ENCODE results near the gene ISCA2. TPM values are rescaled to one million over a fixed set of nuclear protein-coding genes. Genes with fewer than 3 reads are reported as not detected.

Gene ISCA2
- total RNA-seq, 2 donors from 2014 or later, result 40.5 to 58.1 TPM

DNA sequence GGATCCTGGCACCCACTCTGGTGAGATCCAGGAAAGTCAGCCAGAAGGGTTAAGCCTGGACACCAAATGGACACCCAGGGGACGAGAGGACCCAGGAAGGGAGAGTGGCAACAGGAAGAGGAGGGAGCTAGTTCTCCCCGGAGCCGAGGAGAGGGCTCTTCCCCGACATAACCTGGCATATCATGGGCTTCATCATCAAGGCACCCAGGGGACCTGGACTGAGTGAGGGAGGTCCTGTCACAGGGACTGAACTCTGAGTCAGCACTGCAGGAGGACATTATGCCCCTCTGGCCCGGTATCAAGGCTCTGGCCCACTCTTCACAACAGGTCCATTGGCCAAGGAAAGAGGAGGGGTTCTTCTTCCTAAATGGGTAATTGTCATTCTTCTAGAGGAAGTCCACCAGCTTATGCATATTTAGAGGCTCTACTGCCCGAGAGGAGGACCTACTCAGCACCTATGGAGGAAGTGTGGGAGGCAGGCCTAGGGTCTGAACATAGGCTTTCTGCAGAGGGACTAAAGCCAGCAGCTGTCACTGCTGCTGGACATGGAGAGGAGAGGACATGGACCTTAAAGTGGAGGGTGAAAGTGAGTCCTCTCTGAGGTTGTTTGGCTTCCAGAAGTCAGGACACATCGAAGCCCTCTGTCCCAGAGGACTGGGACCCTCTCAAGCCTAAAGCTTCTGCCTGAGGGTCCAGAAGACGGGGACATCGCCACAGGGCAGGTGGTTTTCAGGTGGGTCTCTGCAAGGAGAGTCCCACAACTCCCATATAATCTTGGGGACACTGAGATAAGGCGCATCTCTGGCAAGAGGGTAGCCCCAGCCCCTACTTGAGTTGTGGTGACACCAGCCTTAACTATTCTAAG lies 18.6 kb downstream of the ISCA2 start:
- WGBS, 2 experiments (ENCODE audit: insufficient coverage in 1 of 2, insufficient read length in 1 of 2), result 84 to 96% methylated on average over 9 to 10 of the region's 10 CpGs
- Mint-ChIP-seq H3K9me3 (peaks cover 3% of the 10 kb centered on the region), H3K27me3 (ENCODE audit: insufficient read depth) (peaks cover 15% of the 10 kb centered on the region), H3K36me3 (ENCODE audit: low read depth) (no peaks in the 10 kb centered on the region), H3K27ac (no peak overlapping the region), H3K4me1 (peaks cover 27% of the 10 kb centered on the region), H3K4me3 (no peak overlapping the region)
- Histone ChIP-seq H3K27ac (ENCODE audit: low read depth, low read length) (no peak overlapping the region), H3K9ac (ENCODE audit: extremely low read depth, low read length, poor library complexity, severe bottlenecking) (no peak overlapping the region), H3K4me1 (ENCODE audit: control insufficient read depth, insufficient read depth, low read length) (peaks cover 9% of the 10 kb centered on the region), H3K4me3 (ENCODE audit: low read length) (no peak overlapping the region), H3K9me3 (ENCODE audit: control insufficient read depth, low read length) (no peaks in the 10 kb centered on the region), H3K36me3 (ENCODE audit: control insufficient read depth, insufficient read depth, low read length) (no peaks in the 10 kb centered on the region), H3K27me3 (ENCODE audit: control insufficient read depth, insufficient read depth, low read length, poor library complexity, severe bottlenecking) (no peaks in the 10 kb centered on the region)
- DNase-seq, result peak; percentile 35
- no peak for TF ChIP-seq CTCF (conservative IDR thresholded peaks at IDR 0.05)

DNA sequence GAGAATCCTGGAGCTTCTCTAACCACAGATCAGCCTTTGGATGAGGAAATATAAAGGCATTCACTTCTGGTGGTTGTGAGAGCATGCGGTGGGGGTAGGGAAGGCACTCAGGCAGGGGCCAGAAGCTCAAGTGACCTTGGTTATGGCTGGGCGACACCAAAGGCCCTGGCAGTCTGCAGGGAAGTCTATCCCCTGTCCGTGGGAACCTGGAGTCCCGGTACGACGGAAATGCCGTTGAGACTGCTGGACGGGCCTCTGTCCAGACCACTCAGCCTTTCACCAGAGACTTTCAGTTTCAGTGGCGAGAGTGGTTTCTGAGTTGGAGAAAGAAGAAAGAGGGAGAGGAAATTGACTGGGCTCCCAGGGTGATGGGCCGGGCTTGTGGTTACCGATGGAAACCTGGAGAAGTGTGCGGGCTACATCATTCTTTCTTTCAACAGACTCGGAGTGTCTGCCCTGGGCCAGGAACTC lies 20.9 kb downstream of the ISCA2 start:
- no peak overlapping the region for H3K27ac ChIP-seq (ENCODE audit: low read depth, low read length)
- TF ChIP-seq CTCF (conservative IDR thresholded peaks at IDR 0.05), result no peak
- no peak overlapping the region for H3K27ac Mint-ChIP-seq
- no peaks in the 10 kb centered on the region for H3K36me3 ChIP-seq (ENCODE audit: control insufficient read depth, insufficient read depth, low read length)
- H3K27me3 Mint-ChIP-seq (ENCODE audit: insufficient read depth), result peaks cover 7% of the 10 kb centered on the region
- H3K4me1 Mint-ChIP-seq, result peaks cover 24% of the 10 kb centered on the region
- H3K9me3 Mint-ChIP-seq, result peaks cover 3% of the 10 kb centered on the region
- no peaks in the 10 kb centered on the region for H3K27me3 ChIP-seq (ENCODE audit: control insufficient read depth, insufficient read depth, low read length, poor library complexity, severe bottlenecking)
- H3K4me3 ChIP-seq (ENCODE audit: low read length), result no peak overlapping the region
- no peaks in the 10 kb centered on the region for H3K9me3 ChIP-seq (ENCODE audit: control insufficient read depth, low read length)
- no peak overlapping the region for H3K9ac ChIP-seq (ENCODE audit: extremely low read depth, low read length, poor library complexity, severe bottlenecking)
- WGBS, 2 experiments (ENCODE audit: insufficient coverage in 1 of 2, insufficient read length in 1 of 2), result 81 to 87% methylated on average over 11 to 12 of the region's 13 CpGs
- DNase-seq, result peak; percentile 53
- H3K4me1 ChIP-seq (ENCODE audit: control insufficient read depth, insufficient read depth, low read length), result peaks cover 9% of the 10 kb centered on the region
- H3K36me3 Mint-ChIP-seq (ENCODE audit: low read depth), result no peaks in the 10 kb centered on the region
- H3K4me3 Mint-ChIP-seq, result no peak overlapping the region

DNA sequence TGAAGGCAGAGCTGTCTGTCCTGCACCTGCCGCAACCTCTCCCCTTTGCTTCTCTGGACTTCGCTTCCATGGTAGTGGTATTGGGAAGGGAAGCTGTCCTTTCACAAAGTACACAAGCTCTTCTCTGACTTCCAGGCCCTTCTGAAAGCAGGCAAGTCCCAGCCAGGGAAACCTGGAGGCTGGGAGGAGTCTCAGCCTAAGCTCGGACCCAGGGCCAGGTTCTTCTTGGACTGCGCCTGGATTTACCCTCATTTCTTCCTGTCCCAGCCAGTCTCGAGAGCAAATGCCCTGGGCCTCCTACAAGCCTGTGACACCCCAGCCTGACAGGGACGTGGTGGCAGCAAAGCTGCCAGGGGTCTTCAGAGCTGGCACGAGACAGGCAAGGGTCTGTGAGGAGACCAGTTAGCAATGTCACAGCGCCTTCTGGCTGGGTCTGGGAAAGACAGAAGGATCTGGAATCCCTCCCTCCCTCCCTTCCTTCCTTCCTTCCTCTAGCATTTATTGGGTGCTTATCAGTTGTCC lies 22.4 kb downstream of the ISCA2 start:
- Histone ChIP-seq H3K36me3 (ENCODE audit: control insufficient read depth, insufficient read depth, low read length) (no peaks in the 10 kb centered on the region), H3K9me3 (ENCODE audit: control insufficient read depth, low read length) (no peaks in the 10 kb centered on the region), H3K4me1 (ENCODE audit: control insufficient read depth, insufficient read depth, low read length) (peaks cover 9% of the 10 kb centered on the region), H3K4me3 (ENCODE audit: low read length) (no peak overlapping the region), H3K27ac (ENCODE audit: low read depth, low read length) (no peak overlapping the region), H3K27me3 (ENCODE audit: control insufficient read depth, insufficient read depth, low read length, poor library complexity, severe bottlenecking) (no peaks in the 10 kb centered on the region), H3K9ac (ENCODE audit: extremely low read depth, low read length, poor library complexity, severe bottlenecking) (no peak overlapping the region)
- Mint-ChIP-seq H3K27ac (no peak overlapping the region), H3K4me1 (peaks cover 18% of the 10 kb centered on the region), H3K27me3 (ENCODE audit: insufficient read depth) (peaks cover 5% of the 10 kb centered on the region), H3K9me3 (peaks cover 3% of the 10 kb centered on the region), H3K36me3 (ENCODE audit: low read depth) (no peaks in the 10 kb centered on the region), H3K4me3 (no peak overlapping the region)
- 81 to 93% methylated on average over 3 to 6 of the region's 8 CpGs for WGBS, 2 experiments (ENCODE audit: insufficient coverage in 1 of 2, insufficient read length in 1 of 2)
- DNase-seq, result no peak
- no peak for TF ChIP-seq CTCF (conservative IDR thresholded peaks at IDR 0.05)

All from endodermal cell (in vitro differentiated cells).